Suprapubic skin (tissue), 4 donors: ENCODE measurements around the gene CMSS1.

ENCODE experiments used
- CTCF ChIP-seq, 2 donors: fragments of 200-600 bp in 1 of 2; fragments of 450-650 bp in 1 of 2; sonication (generic) in 1 of 2; IDR thresholded peaks; one replicate each; pipeline ENCODE4 v1.5.1; 2016 to 2019; ENCODE audit warnings: antibody characterized with exemption in 2 of 2, mild to moderate bottlenecking in 1 of 2, moderate library complexity in 1 of 2
- EP300 ChIP-seq: sonication (generic); formaldehyde crosslinking; IDR thresholded peaks from one replicate; pipeline ENCODE4 v1.6.1; 2017; ENCODE audit warnings: antibody characterized with exemption
- POLR2A ChIP-seq, 2 donors: fragments of 450-650 bp; IDR thresholded peaks; one replicate each; pipeline ENCODE4 v1.6.1; 2017; ENCODE audit warnings: antibody characterized with exemption in 2 of 2, mild to moderate bottlenecking in 2 of 2, moderate library complexity in 2 of 2
- POLR2AphosphoS5 ChIP-seq, 3 donors: sonication (generic); formaldehyde crosslinking; IDR thresholded peaks; one replicate each; pipeline ENCODE4 v1.6.1; 2017; ENCODE audit warnings: antibody characterized with exemption in 3 of 3

DNA sequence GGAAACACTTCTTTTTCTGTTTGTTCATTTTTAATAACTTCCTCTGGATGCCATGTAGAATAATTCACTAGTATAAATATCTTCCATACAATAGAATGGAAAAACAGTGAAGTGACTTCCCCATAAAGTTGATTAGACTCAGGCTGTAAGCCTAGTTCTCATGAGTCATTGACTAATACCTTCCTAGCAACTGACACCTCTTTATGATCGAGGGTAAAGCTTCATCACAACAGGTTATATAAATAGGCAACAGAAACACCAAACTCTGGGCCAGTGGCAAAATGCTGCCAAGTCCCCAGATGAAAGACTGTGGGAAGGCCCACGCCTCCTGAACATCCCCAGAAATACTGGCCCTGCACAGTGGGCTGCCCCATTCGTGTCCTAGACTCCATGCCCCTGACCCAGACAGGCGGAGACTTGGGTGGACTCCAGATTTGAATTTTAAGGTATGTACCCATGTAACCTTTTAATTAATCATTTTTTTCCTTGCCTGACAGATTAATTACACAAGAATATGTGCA lies 371.8 kb downstream of the CMSS1 start:
- TF ChIP-seq POLR2A (IDR thresholded peaks at IDR 0.05) (no peak), CTCF (IDR thresholded peaks at IDR 0.05) (no peak), EP300 (no peak), POLR2AphosphoS5 (IDR thresholded peaks at IDR 0.05) (no peak)
